ENCODE results near the gene ADGRV1.
"Not testable (repeated sequence)": the region's sequence is repeated elsewhere in the genome, so short reads cannot be mapped to it uniquely, and the experiment has no call there.

ADGRV1 gene

GRCh38 chr5:91007780-91008402 is 449.3 kb downstream of the ADGRV1 start:
- DNase-seq, result no peak

- no peak for DNase-seq
Measured at GRCh38 chr5:91010090-91010489, 451.5 kb downstream of the ADGRV1 start.

GRCh38 chr5:91011029-91011428 is 452.4 kb downstream of the ADGRV1 start:
- DNase-seq, result no peak

- DNase-seq, result not testable (repeated sequence)
Measured at GRCh38 chr5:91012867-91013266, 454.3 kb downstream of the ADGRV1 start.

GRCh38 chr5:91016322-91016721 is 457.7 kb downstream of the ADGRV1 start:
- DNase-seq, result no peak

GRCh38 chr5:91016954-91017700 is 458.5 kb downstream of the ADGRV1 start:
- DNase-seq, result no peak

GRCh38 chr5:91018200-91018599 is 459.6 kb downstream of the ADGRV1 start:
- DNase-seq, result no peak

- no peak for DNase-seq
Measured at GRCh38 chr5:91018712-91019371, 460.2 kb downstream of the ADGRV1 start.

GRCh38 chr5:91020065-91020800 is 461.6 kb downstream of the ADGRV1 start:
- DNase-seq, result no peak

GRCh38 chr5:91022518-91022917 is 463.9 kb downstream of the ADGRV1 start:
- no peak for DNase-seq

GRCh38 chr5:91024206-91024605 is 465.6 kb downstream of the ADGRV1 start:
- DNase-seq, result no peak

GRCh38 chr5:91024727-91025126 is 466.1 kb downstream of the ADGRV1 start:
- no peak for DNase-seq

- no peak for DNase-seq
Measured at GRCh38 chr5:91025449-91025848, 466.9 kb downstream of the ADGRV1 start.

GRCh38 chr5:91025956-91026355 is 467.4 kb downstream of the ADGRV1 start:
- DNase-seq, result no peak

GRCh38 chr5:91026466-91026865 is 467.9 kb downstream of the ADGRV1 start:
- DNase-seq, result no peak

GRCh38 chr5:91027405-91028139 is 469.0 kb downstream of the ADGRV1 start:
- DNase-seq, result no peak

GRCh38 chr5:91028499-91028956 is 469.9 kb downstream of the ADGRV1 start:
- DNase-seq, result no peak

- DNase-seq, result no peak
Measured at GRCh38 chr5:91030521-91031401, 472.2 kb downstream of the ADGRV1 start.

GRCh38 chr5:91031402-91031752 is 472.8 kb downstream of the ADGRV1 start:
- DNase-seq, result no peak

- DNase-seq, result no peak
Measured at GRCh38 chr5:91032125-91032524, 473.5 kb downstream of the ADGRV1 start.

GRCh38 chr5:91033370-91033769 is 474.8 kb downstream of the ADGRV1 start:
- no peak for DNase-seq

Measured in KG1 (cell line).